ENCODE data around the gene SIL1. TPM values are rescaled to one million over a fixed set of nuclear protein-coding genes. Genes with fewer than 3 reads are reported as not detected.

The SIL1 gene
- total and polyA plus RNA-seq, 9 of the 15 experiments (the other 6 are each of a cell fraction or from before 2014, with no cell fraction given), result 1.3 to 30.5 (median 18.1) TPM

GRCh38 chr5:139212486-139212885, 14.3 kb upstream of the SIL1 start:
- no peak overlapping the region for H3K4me3 ChIP-seq
- H3K27me3 ChIP-seq (ENCODE audit: control insufficient read depth in 2 of 2, insufficient read depth in 2 of 2, low read length in 2 of 2), result 0 out of 5 replicates have a peak, but pooled peaks cover 0 to 11% of the 10 kb centered on the region in 2 experiments
- WGBS (ENCODE audit: insufficient coverage, low coverage, missing lambda C conversion rate), result 15% methylated on average over 2 of the region's 3 CpGs
- no peak for FAIRE-seq
- H3K36me3 ChIP-seq (ENCODE audit: control insufficient read depth, insufficient read depth, low read length), result no peaks in the 10 kb centered on the region
- ChIA-PET CTCF (ENCODE audit: low intra/inter-chr PET ratio) (no interaction called here), POLR2A (no interaction called here)
- intact Hi-C loops (cut with micrococcal nuclease) (no loop called here), in situ Hi-C loops (cut with MboI) (no loop called here)
- BruUV-seq (replicated peaks), result no TSS peak
- H3K79me2 ChIP-seq (ENCODE audit: control insufficient read depth, insufficient read depth, low read length), result no peaks in the 10 kb centered on the region
- no peaks in the 10 kb centered on the region for H3K9me3 ChIP-seq (replicated peaks; ENCODE audit: control insufficient read depth, insufficient read depth, low read depth, low read length)
- no peak overlapping the region for H3K27ac ChIP-seq (ENCODE audit: extremely low read depth, low read depth, low read length)
- H2AFZ ChIP-seq (ENCODE audit: low read depth, low read length), result no peak overlapping the region
- no peak overlapping the region for H3K9ac ChIP-seq (ENCODE audit: insufficient read depth in 1 of 2, low read depth in 2 of 2, low read length in 2 of 2)
- H3K4me2 ChIP-seq (ENCODE audit: insufficient read depth, low read length), result no peak overlapping the region
- ATAC-seq, result no peak
- no peaks in the 10 kb centered on the region for H4K20me1 ChIP-seq (replicated peaks; ENCODE audit: control insufficient read depth, insufficient read depth, low read length)
- DNase-seq (ENCODE audit: extremely low read depth in 1 of 4, low spot score in 3 of 4), result no peak
- H3K9me1 ChIP-seq (ENCODE audit: control insufficient read depth, insufficient read depth, low read length), result no peaks in the 10 kb centered on the region
- H3K4me1 ChIP-seq (replicated peaks in 1 of 2; ENCODE audit: control insufficient read depth in 2 of 2, insufficient read depth in 2 of 2, low read length in 2 of 2), result no peaks in the 10 kb centered on the region; a peak in 1 of 5 replicates
- no peak for TF ChIP-seq ZBTB2 (IDR thresholded peaks at IDR 0.05)
- no peak for TF ChIP-seq ELF4 (CRISPR knock-in tag; IDR thresholded peaks at IDR 0.05)
- no peak for TF ChIP-seq POLR3A (IDR thresholded peaks at IDR 0.05; ENCODE audit: borderline replicate concordance, extremely low read depth, insufficient read depth, insufficient read length)
- no peak for TF ChIP-seq SRSF7 (optimal IDR thresholded peaks at IDR 0.05; ENCODE audit: low read depth, low read length)

- intact Hi-C loops (cut with micrococcal nuclease), result no loop called here
- Histone ChIP-seq H3K27ac (ENCODE audit: extremely low read depth, low read depth, low read length) (no peak overlapping the region), H3K27me3 (ENCODE audit: control insufficient read depth in 2 of 2, insufficient read depth in 2 of 2, low read length in 2 of 2) (peaks cover 3 to 16% of the 10 kb centered on the region in 2 experiments; a peak in 1 of 5 replicates), H3K4me1 (replicated peaks in 1 of 2; ENCODE audit: control insufficient read depth in 2 of 2, insufficient read depth in 2 of 2, low read length in 2 of 2) (no peaks in the 10 kb centered on the region; a peak in 1 of 5 replicates), H3K79me2 (ENCODE audit: control insufficient read depth, insufficient read depth, low read length) (no peaks in the 10 kb centered on the region), H4K20me1 (replicated peaks; ENCODE audit: control insufficient read depth, insufficient read depth, low read length) (no peaks in the 10 kb centered on the region), H2AFZ (ENCODE audit: low read depth, low read length) (no peak overlapping the region), H3K9me3 (replicated peaks; ENCODE audit: control insufficient read depth, insufficient read depth, low read depth, low read length) (no peaks in the 10 kb centered on the region), H3K36me3 (ENCODE audit: control insufficient read depth, insufficient read depth, low read length) (no peaks in the 10 kb centered on the region), H3K4me2 (ENCODE audit: insufficient read depth, low read length) (no peak overlapping the region), H3K9me1 (ENCODE audit: control insufficient read depth, insufficient read depth, low read length) (no peaks in the 10 kb centered on the region), H3K4me3 (no peak overlapping the region), H3K9ac (ENCODE audit: insufficient read depth in 1 of 2, low read depth in 2 of 2, low read length in 2 of 2) (no peak overlapping the region)
- ATAC-seq (no peak), FAIRE-seq (no peak), DNase-seq (ENCODE audit: extremely low read depth in 1 of 4, low spot score in 3 of 4) (no peak)
- BruUV-seq (replicated peaks), result no TSS peak
- 13% methylated on average over 4 of the region's 4 CpGs for WGBS (ENCODE audit: insufficient coverage, low coverage, missing lambda C conversion rate)
- in situ Hi-C loops (cut with MboI), result no loop called here
- TF ChIP-seq GTF2F1 (IDR thresholded peaks at IDR 0.05; ENCODE audit: low read depth, low read length), result no peak
- no peak for TF ChIP-seq FOXA3 (CRISPR knock-in tag; conservative IDR thresholded peaks at IDR 0.05 in 1 of 2, IDR thresholded peaks at IDR 0.05 in 1 of 2)
- no peak for TF ChIP-seq BDP1 (IDR thresholded peaks at IDR 0.05; ENCODE audit: insufficient read depth, insufficient read length)
- ChIA-PET CTCF (ENCODE audit: low intra/inter-chr PET ratio) (no interaction called here), POLR2A (interaction anchor here (0.6 to 1.1 kb wide), 2 partner anchors 13 to 45 kb away, joined by 3 read pairs; no protein-coding TSS in a partner anchor)
Observed at GRCh38 chr5:139210585-139210984, 12.4 kb upstream of the SIL1 start.
